PC-9 (cell line): ENCODE data around the gene ERI3. TPM values are rescaled to one million over a fixed set of nuclear protein-coding genes. Genes with fewer than 3 reads are reported as not detected.

Experiments
- BruUV-seq: library from RNA; stranded (reverse); fragments of 400-500 nt; replicated peaks from 2 replicates; lab custom pipeline; 2021; lab: Mats Ljungman, UMichigan
- CTCF ChIA-PET: fragments of 300-600 bp; sonication (Branson Sonifier 250); formaldehyde crosslinking; loops from one replicate; lab custom pipeline; 2022; ENCODE audit warnings: antibody characterized with exemption; lab: Charles Lee
- POLR2A ChIA-PET: fragments of 300-600 bp; sonication (Branson Sonifier 250); formaldehyde crosslinking; loops from one replicate; lab custom pipeline; 2022; ENCODE audit warnings: antibody characterized with exemption; ENCODE audit not compliant: unreplicated experiment; lab: Charles Lee
- DNase-seq, 2 experiments: peaks; one replicate each; pipeline versions ENCODE4 v3.0.0 to v3.0.0-alpha.2; 2015 to 2022; ENCODE audit warnings: mixed read lengths in 1 of 2
- H2AFZ ChIP-seq: fragments of 200-600 bp; sonication (generic); 2 replicates; pipeline ENCODE4 v1.8.1; 2017; ENCODE audit warnings: antibody characterized with exemption
- H3F3A ChIP-seq: fragments of 200-600 bp; sonication (generic); 2 replicates; pipeline ENCODE4 v1.8.1; 2017; ENCODE audit warnings: antibody characterized with exemption, mild to moderate bottlenecking, low read depth; ENCODE audit not compliant: insufficient read depth
- H3K27ac ChIP-seq: fragments of 200-600 bp; sonication (generic); 2 replicates; pipeline ENCODE4 v1.6.1; 2016; ENCODE audit warnings: mixed run types
- H3K27me3 ChIP-seq: fragments of 200-600 bp; sonication (generic); 2 replicates; pipeline ENCODE4 v1.6.1; 2016; ENCODE audit warnings: low read depth, mixed run types; ENCODE audit not compliant: insufficient read depth
- H3K36me3 ChIP-seq: fragments of 200-600 bp; sonication (generic); 2 replicates; pipeline ENCODE4 v1.6.1; 2016; ENCODE audit warnings: low read depth, mixed run types
- H3K4me1 ChIP-seq: fragments of 200-600 bp; sonication (generic); replicated peaks from 2 replicates; pipeline ENCODE4 v1.6.1; 2016; ENCODE audit warnings: mixed run types; ENCODE audit not compliant: insufficient read depth
- H3K4me2 ChIP-seq: fragments of 200-600 bp; sonication (generic); 2 replicates; pipeline ENCODE4 v1.6.1; 2017; ENCODE audit warnings: mixed run types
- H3K4me3 ChIP-seq: fragments of 200-600 bp; sonication (generic); 2 replicates; pipeline ENCODE4 v1.6.1; 2016; ENCODE audit warnings: mixed run types
- H3K79me2 ChIP-seq: fragments of 200-600 bp; sonication (generic); 2 replicates; pipeline ENCODE4 v1.6.1; 2017; ENCODE audit warnings: low read depth, mixed run types
- H3K9me2 ChIP-seq: fragments of 200-600 bp; sonication (generic); 2 replicates; pipeline ENCODE4 v1.8.1; 2017; ENCODE audit warnings: mild to moderate bottlenecking; ENCODE audit not compliant: insufficient read depth
- H3K9me3 ChIP-seq: fragments of 200-600 bp; sonication (generic); 2 replicates; pipeline ENCODE4 v1.8.1; 2016; ENCODE audit warnings: low read depth; ENCODE audit not compliant: insufficient read depth
- H4K20me1 ChIP-seq: fragments of 200-600 bp; sonication (generic); 2 replicates; pipeline ENCODE4 v1.8.1; 2017; ENCODE audit not compliant: insufficient read depth
- EZH2 ChIP-seq: fragments of 200-600 bp; sonication (generic); IDR thresholded peaks from 2 replicates; pipeline ENCODE4 v1.8.0; 2017; ENCODE audit warnings: antibody characterized with exemption, low read depth
- intact Hi-C: fragments of 100-400 bp; cut with micrococcal nuclease; formaldehyde crosslinking; loops from one replicate; pipeline ENCODE4 v1.10.0; 2022; ENCODE audit not compliant: unreplicated experiment
- total RNA-seq: library from RNA; stranded (reverse); gene quantifications from 2 replicates; pipeline ENCODE4 v1.2.3, GENCODE V29; 2021
- TF ChIP-seq, protein P1 (sequence below): fragments of 200-600 bp; sonication (generic); conservative IDR thresholded peaks from 2 replicates; pipeline ENCODE4 v1.6.1; 2017; ENCODE audit warnings: mixed run types, antibody characterized with exemption, mild to moderate bottlenecking, moderate library complexity

The ERI3 gene
- total RNA-seq, 1 experiment from 2014 or later = 120 TPM

DNA sequence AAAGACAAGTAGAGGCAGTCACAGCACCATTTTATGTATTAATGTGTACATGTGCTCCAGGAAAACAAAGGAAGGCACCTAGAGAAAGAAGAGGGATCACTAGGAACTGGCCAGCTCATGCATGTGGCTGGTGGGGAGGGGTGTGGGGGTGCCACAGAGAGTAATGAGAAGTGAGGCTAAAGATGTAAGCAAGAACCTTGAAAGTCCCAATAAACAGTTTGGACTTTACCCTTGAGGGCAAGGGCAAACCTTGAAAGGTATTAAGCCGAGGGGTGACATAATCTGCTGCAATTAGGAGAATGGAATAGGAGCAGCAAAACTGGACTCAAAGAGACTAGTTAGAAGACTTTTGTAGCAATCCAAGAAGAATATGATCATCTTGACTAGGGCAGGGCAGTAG lies 51.5 kb downstream of the ERI3 start:
- POLR2A ChIA-PET = no interaction called here
- H2AFZ ChIP-seq = no peak overlapping the region
- no peaks in the 10 kb centered on the region for H3K9me3 ChIP-seq
- H3K79me2 ChIP-seq = no peaks in the 10 kb centered on the region
- H3K36me3 ChIP-seq = peaks cover 14% of the 10 kb centered on the region
- H3K9me2 ChIP-seq = no peaks in the 10 kb centered on the region
- BruUV-seq = no TSS peak
- intact Hi-C loops = no loop called here
- H3K4me3 ChIP-seq = no peak overlapping the region
- no peaks in the 10 kb centered on the region for H4K20me1 ChIP-seq
- CTCF ChIA-PET = no interaction called here
- no peak overlapping the region for H3K27ac ChIP-seq
- no peaks in the 10 kb centered on the region for H3K27me3 ChIP-seq
- H3K4me1 ChIP-seq = no peaks in the 10 kb centered on the region
- H3K4me2 ChIP-seq = no peak overlapping the region
- no peak for TF ChIP-seq EZH2
- TF ChIP-seq, protein P1, sequence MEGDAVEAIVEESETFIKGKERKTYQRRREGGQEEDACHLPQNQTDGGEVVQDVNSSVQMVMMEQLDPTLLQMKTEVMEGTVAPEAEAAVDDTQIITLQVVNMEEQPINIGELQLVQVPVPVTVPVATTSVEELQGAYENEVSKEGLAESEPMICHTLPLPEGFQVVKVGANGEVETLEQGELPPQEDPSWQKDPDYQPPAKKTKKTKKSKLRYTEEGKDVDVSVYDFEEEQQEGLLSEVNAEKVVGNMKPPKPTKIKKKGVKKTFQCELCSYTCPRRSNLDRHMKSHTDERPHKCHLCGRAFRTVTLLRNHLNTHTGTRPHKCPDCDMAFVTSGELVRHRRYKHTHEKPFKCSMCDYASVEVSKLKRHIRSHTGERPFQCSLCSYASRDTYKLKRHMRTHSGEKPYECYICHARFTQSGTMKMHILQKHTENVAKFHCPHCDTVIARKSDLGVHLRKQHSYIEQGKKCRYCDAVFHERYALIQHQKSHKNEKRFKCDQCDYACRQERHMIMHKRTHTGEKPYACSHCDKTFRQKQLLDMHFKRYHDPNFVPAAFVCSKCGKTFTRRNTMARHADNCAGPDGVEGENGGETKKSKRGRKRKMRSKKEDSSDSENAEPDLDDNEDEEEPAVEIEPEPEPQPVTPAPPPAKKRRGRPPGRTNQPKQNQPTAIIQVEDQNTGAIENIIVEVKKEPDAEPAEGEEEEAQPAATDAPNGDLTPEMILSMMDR = no peak
- no peaks in the 10 kb centered on the region for H3F3A ChIP-seq
- no peak for DNase-seq

DNA sequence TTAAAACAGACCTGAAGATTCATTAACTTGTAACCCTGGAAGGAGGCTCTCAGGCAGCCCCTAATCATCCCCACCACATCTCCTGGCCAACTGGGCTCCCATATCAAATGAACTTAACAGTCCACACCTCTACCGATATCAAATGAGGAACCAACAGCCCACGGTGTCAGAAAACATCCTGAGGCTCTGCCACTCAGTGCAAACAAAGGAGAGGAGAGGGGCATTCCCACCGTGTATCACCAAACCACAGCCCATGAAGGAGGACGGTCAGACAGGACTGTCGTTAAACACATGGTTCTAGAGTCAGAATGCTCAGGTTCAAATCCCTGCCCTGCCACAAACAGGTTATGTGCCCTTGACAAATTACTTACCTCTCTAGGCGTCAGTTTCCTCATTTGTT lies 52.5 kb downstream of the ERI3 start:
- DNase-seq = no peak
- no peaks in the 10 kb centered on the region for H3K27me3 ChIP-seq
- no peak overlapping the region for H2AFZ ChIP-seq
- H3K9me2 ChIP-seq = no peaks in the 10 kb centered on the region
- H4K20me1 ChIP-seq = no peaks in the 10 kb centered on the region
- H3K4me2 ChIP-seq = no peak overlapping the region
- H3F3A ChIP-seq = no peaks in the 10 kb centered on the region
- H3K36me3 ChIP-seq = peaks cover 18% of the 10 kb centered on the region
- POLR2A ChIA-PET = interaction anchor here (0.6 kb wide), 1 partner anchor 58 kb away, joined by 5 read pairs; no protein-coding TSS in a partner anchor
- H3K4me1 ChIP-seq = no peaks in the 10 kb centered on the region
- no peak overlapping the region for H3K4me3 ChIP-seq
- TF ChIP-seq, protein P1 = no peak
- no peak for TF ChIP-seq EZH2
- H3K27ac ChIP-seq = no peak overlapping the region
- H3K79me2 ChIP-seq = no peaks in the 10 kb centered on the region
- CTCF ChIA-PET = no interaction called here
- H3K9me3 ChIP-seq = no peaks in the 10 kb centered on the region
- no TSS peak for BruUV-seq
- intact Hi-C loops = no loop called here

DNA sequence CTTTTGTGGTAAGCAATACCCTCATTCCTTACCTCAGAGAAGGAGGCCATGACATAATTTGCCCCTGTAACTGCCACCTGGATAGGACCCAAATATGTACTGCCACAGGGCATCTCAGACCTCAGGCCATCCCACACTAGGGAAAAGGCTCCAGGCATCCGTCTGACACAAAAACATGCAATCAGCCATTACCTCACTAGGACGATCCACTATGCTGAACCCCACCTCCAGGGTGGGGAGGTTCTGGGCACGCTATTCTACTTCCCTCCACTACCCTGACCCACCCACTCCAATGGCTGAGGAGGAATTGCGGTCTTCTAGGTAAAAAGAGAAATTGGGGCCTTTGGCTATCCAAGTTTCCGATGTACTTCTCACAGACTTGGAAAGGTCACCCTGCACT lies 53.6 kb downstream of the ERI3 start:
- no TSS peak for BruUV-seq
- Histone ChIP-seq H3K9me3 (no peaks in the 10 kb centered on the region), H3F3A (no peaks in the 10 kb centered on the region), H3K36me3 (peaks cover 15% of the 10 kb centered on the region; the same call in 1 of the 2 replicates), H2AFZ (no peak overlapping the region), H3K9me2 (no peaks in the 10 kb centered on the region), H4K20me1 (no peaks in the 10 kb centered on the region), H3K27me3 (no peaks in the 10 kb centered on the region), H3K27ac (no peak overlapping the region), H3K79me2 (no peaks in the 10 kb centered on the region), H3K4me3 (no peak overlapping the region), H3K4me2 (no peak overlapping the region), H3K4me1 (no peaks in the 10 kb centered on the region)
- POLR2A ChIA-PET = no interaction called here
- CTCF ChIA-PET = no interaction called here
- intact Hi-C loops = no loop called here
- no peak for DNase-seq
- TF ChIP-seq EZH2 = no peak
- TF ChIP-seq, protein P1 = no peak
